ENCODE results near the gene XXYLT1. TPM values are rescaled to one million over a fixed set of nuclear protein-coding genes. Genes with fewer than 3 reads are reported as not detected.

Gene XXYLT1
- total RNA-seq, 2 experiments from 2014 or later = 3.1 to 3.7 TPM

- no peaks in the 10 kb centered on the region for H3K9me3 ChIP-seq (ENCODE audit: control insufficient read depth in 1 of 2, insufficient read depth in 1 of 2, low read length in 2 of 2)
- H3K4me3 Mint-ChIP-seq = no peak overlapping the region
- no peak overlapping the region for H3K4me3 ChIP-seq (ENCODE audit: low read length)
- no peak for TF ChIP-seq CTCF (IDR thresholded peaks at IDR 0.05)
- DNase-seq (no peak), ATAC-seq (ENCODE audit: poor library complexity) (no peak)
- CTCF ChIA-PET = interaction anchor here (0.6 kb wide), 1 partner anchor 266 kb away, joined by 3 read pairs; no protein-coding TSS in a partner anchor
- POLR2A ChIA-PET = no interaction called here
- no peaks in the 10 kb centered on the region for H3K4me1 ChIP-seq (ENCODE audit: insufficient read depth, low read length)
- no peaks in the 10 kb centered on the region for H3K36me3 Mint-ChIP-seq (ENCODE audit: low read depth)
- peaks cover 21% of the 10 kb centered on the region for H3K4me1 Mint-ChIP-seq (ENCODE audit: low read depth)
- H3K27ac Mint-ChIP-seq = no peak overlapping the region
- no peaks in the 10 kb centered on the region for H3K27me3 Mint-ChIP-seq
- H3K9me3 Mint-ChIP-seq = no peaks in the 10 kb centered on the region
- H3K36me3 ChIP-seq (ENCODE audit: insufficient read depth, low read length) = no peaks in the 10 kb centered on the region
- no peaks in the 10 kb centered on the region for H3K27me3 ChIP-seq (ENCODE audit: control insufficient read depth in 1 of 2, insufficient read depth in 2 of 2, low read length in 2 of 2)
- intact Hi-C loops (cut with DNase I, micrococcal nuclease) = no loop called here
- no peak overlapping the region for H3K27ac ChIP-seq (ENCODE audit: low read depth in 1 of 2, low read length in 2 of 2)
Observed at GRCh38 chr3:195197765-195198425, 73.1 kb downstream of the XXYLT1 start.

GRCh38 chr3:195196266-195196665, 74.7 kb downstream of the XXYLT1 start:
- no peak for ATAC-seq (ENCODE audit: poor library complexity)
- peaks cover 11% of the 10 kb centered on the region for H3K36me3 Mint-ChIP-seq (ENCODE audit: low read depth)
- peaks cover 21% of the 10 kb centered on the region for H3K4me1 Mint-ChIP-seq (ENCODE audit: low read depth)
- H3K27ac Mint-ChIP-seq = no peak overlapping the region
- Histone ChIP-seq H3K9me3 (ENCODE audit: control insufficient read depth in 1 of 2, insufficient read depth in 1 of 2, low read length in 2 of 2) (peaks cover 0 to 7% of the 10 kb centered on the region in 2 experiments), H3K27me3 (ENCODE audit: control insufficient read depth in 1 of 2, insufficient read depth in 2 of 2, low read length in 2 of 2) (no peaks in the 10 kb centered on the region), H3K27ac (ENCODE audit: low read depth in 1 of 2, low read length in 2 of 2) (no peak overlapping the region), H3K36me3 (ENCODE audit: insufficient read depth, low read length) (no peaks in the 10 kb centered on the region), H3K4me1 (ENCODE audit: insufficient read depth, low read length) (no peaks in the 10 kb centered on the region), H3K4me3 (ENCODE audit: low read length) (no peak overlapping the region)
- no peak overlapping the region for H3K4me3 Mint-ChIP-seq
- no peak for TF ChIP-seq CTCF (IDR thresholded peaks at IDR 0.05)
- ChIA-PET CTCF (no interaction called here), POLR2A (no interaction called here)
- no peak for DNase-seq
- no peaks in the 10 kb centered on the region for H3K27me3 Mint-ChIP-seq
- intact Hi-C loops (cut with DNase I, micrococcal nuclease) = no loop called here
- H3K9me3 Mint-ChIP-seq = peaks cover 7% of the 10 kb centered on the region

- no peak overlapping the region for H3K4me3 ChIP-seq (ENCODE audit: low read length)
- TF ChIP-seq CTCF (IDR thresholded peaks at IDR 0.05) = no peak
- Mint-ChIP-seq H3K27ac (no peak overlapping the region), H3K36me3 (ENCODE audit: low read depth) (peaks cover 15% of the 10 kb centered on the region), H3K27me3 (no peaks in the 10 kb centered on the region), H3K9me3 (peaks cover 9% of the 10 kb centered on the region), H3K4me1 (ENCODE audit: low read depth) (peaks cover 21% of the 10 kb centered on the region), H3K4me3 (no peak overlapping the region)
- intact Hi-C loops (cut with DNase I, micrococcal nuclease) = no loop called here
- peaks cover 0 to 10% of the 10 kb centered on the region in 2 experiments for H3K9me3 ChIP-seq (ENCODE audit: control insufficient read depth in 1 of 2, insufficient read depth in 1 of 2, low read length in 2 of 2)
- H3K36me3 ChIP-seq (ENCODE audit: insufficient read depth, low read length) = no peaks in the 10 kb centered on the region
- no peak overlapping the region for H3K27ac ChIP-seq (ENCODE audit: low read depth in 1 of 2, low read length in 2 of 2)
- H3K27me3 ChIP-seq (ENCODE audit: control insufficient read depth in 1 of 2, insufficient read depth in 2 of 2, low read length in 2 of 2) = no peaks in the 10 kb centered on the region
- ChIA-PET POLR2A (no interaction called here), CTCF (no interaction called here)
- no peak for DNase-seq
- no peak for ATAC-seq (ENCODE audit: poor library complexity)
- no peaks in the 10 kb centered on the region for H3K4me1 ChIP-seq (ENCODE audit: insufficient read depth, low read length)
Observed at GRCh38 chr3:195195321-195196209, 75.4 kb downstream of the XXYLT1 start.
